Right lung (tissue), 5 donors: Measurements from ENCODE around the gene SMIM44. TPM values are rescaled to one million over a fixed set of nuclear protein-coding genes. Genes with fewer than 3 reads are reported as not detected.
"Not testable (repeated sequence)": the region's sequence is repeated elsewhere in the genome, so short reads cannot be mapped to it uniquely, and the experiment has no call there.

ENCODE experiments used
- DNase-seq, 2 donors: peaks; one replicate each; pipeline ENCODE4 v3.0.0-alpha.2; 2013
- polyA plus RNA-seq, 5 donors: library from polyadenylated mRNA; unstranded; fragments of 120-200 nt; gene quantifications; one replicate each; pipeline versions ENCODE4 v1.2.1 to v1.2.3, GENCODE V29; 2013; ENCODE audit warnings: inconsistent platforms in 1 of 5, low replicate concordance in 1 of 5; ENCODE audit not compliant: insufficient read length in 5 of 5, insufficient read depth in 1 of 5

SMIM44 gene
- polyA plus RNA-seq, 5 donors, result not detected

- no peak for DNase-seq
These were observed 35.0 kb upstream of the SMIM44 start for GRCh38 chr19:3518255-3518654.

DNA sequence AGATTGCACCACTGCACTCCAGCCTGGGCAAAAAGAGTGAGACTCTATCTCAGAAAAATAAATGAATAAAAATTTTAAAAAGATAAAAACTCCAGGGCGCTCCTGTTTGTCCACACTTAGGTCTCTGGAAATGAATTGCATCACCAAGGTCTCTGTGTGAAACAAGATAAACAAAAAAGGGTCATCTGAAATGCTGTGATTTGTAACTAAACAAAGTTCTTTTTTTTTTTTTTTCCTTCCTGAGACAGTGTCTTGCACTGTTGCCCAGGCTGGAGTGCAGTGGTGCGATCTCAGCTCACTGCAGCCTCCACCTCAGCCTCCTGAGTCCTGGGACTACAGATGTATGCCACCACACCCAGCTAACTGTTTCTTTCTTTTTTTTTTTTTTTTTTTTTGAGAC lies 34.4 kb upstream of the SMIM44 start:
- DNase-seq, result no peak

- no peak for DNase-seq
These were observed 33.5 kb upstream of the SMIM44 start for GRCh38 chr19:3516675-3517207.

DNA sequence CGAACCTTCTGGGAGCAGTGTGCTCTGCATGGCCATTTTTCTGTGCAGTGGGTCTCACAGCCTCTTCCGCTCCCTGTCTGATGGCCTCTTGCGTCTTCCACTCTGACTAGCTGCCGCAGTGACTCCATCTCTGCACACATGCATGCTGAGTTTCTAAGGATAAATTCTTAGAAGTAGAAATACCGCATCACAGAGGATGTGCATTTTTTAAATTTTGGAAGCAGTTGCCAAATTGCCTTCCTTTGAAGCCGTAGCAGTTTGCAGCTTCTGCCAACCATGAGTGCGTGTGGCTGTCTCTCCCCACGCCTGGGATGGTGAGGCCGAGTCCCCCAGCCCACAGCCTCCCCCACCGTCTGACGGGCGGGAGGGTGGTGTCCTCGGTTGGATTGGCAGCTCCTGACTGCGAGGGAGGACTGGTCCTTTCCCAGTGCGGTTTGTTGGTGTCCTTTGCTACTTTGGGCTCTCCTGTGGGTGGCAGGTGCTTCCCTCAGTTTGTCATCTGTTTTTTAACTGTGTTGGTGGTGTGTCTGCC lies 32.7 kb upstream of the SMIM44 start:
- DNase-seq, result no peak

DNA sequence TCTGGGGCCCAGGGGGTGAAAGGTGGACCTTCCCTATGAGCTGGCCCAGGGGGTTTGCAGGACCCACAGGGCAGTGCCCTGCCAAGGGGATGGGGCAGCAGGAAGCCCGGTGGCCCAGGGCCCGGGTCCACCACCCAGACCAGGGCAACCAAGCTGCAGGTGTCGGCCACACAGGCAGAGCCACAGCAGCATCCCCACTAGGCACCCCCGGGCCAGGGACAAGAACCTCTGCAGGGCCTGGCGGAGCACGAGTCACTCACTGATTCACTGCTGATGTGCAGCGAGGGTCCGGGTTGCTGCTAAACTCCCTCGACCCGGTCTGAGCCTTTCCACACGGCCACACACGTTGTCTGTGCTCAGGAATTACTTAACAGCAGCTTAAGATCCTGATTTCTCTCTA lies 31.7 kb upstream of the SMIM44 start:
- no peak for DNase-seq

DNA sequence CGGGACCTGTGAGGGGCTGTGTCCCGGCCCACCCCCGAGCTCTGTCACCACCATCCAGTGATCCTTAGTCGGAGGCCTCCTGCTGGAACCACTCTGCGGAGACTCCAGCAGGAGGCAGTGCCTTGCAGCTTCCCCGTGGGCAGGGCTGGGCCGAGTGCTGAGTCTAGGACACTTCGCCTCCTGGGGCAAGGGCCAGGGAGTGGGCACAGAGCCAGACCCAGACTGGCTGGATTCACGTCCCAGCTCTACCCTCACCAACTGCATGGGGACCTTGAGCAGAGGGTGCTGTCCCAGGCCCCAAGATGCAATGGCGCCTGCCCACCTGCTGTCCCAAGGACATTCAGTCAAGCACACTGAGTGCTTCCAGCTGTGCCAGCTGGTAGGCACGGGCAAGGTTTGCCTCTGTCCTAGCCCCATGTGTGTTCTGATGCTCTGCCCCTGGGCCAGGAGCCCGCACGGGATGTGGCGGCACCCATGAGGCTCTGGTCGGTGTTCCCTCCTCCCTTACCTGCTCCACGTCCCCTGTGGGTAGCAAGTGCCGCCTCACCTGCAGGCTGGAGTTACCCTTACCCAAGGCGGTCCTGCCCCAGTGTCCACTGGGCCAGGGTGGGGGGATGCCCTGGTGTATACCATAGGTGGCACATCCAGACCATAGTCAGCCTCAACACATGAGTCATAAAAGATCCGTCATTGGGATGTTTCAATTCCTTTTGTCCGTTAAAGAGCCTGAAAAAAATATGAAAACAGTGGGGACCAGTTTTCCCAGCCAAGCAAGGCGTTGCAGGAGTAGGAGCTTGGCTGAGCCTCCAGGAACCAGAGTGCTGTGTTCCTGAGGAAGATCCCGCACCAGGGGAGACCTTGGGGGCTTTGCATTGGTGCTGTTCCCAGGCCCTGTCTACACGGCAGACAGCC lies 30.2 kb upstream of the SMIM44 start:
- DNase-seq, result no peak

GRCh38 chr19:3512562-3513228 lies 29.5 kb upstream of the SMIM44 start:
- no peak for DNase-seq

- no peak for DNase-seq
These were observed 28.4 kb upstream of the SMIM44 start for GRCh38 chr19:3511506-3512251.

DNA sequence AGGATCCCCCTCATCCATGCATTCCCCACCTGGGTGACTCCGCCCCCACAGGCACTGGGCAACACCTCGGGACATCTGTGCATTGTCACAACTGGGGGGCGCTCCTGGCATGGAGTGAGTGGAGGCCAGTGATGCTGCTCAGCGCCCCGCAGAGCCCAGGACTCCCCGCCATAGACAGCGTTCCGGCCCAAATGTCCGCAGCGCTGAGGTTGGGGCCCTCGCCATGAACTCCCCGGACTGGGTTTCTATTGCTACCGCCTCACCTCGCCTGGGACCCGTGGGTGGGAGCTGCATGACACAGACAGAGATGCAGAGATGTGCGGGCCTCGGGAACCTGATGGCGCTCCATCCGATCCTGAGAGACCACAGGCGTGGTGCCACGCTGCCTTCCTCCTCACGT lies 27.5 kb upstream of the SMIM44 start:
- no peak for DNase-seq

GRCh38 chr19:3509566-3509989 lies 26.3 kb upstream of the SMIM44 start:
- DNase-seq, result no peak

GRCh38 chr19:3508771-3509535 lies 25.7 kb upstream of the SMIM44 start:
- no peak for DNase-seq

- DNase-seq, result not testable (repeated sequence)
These were observed 24.9 kb upstream of the SMIM44 start for GRCh38 chr19:3508121-3508661.

GRCh38 chr19:3507371-3508120 lies 24.3 kb upstream of the SMIM44 start:
- peak in 1 of 2 donors; percentile 10 for DNase-seq

GRCh38 chr19:3506384-3507340 lies 23.4 kb upstream of the SMIM44 start:
- DNase-seq, result peak in 1 of 2 donors; percentile 12

- peak; percentile 99 for DNase-seq
These were observed 22.6 kb upstream of the SMIM44 start, which contains the start of gene FZR1 for GRCh38 chr19:3505598-3506383. Gene FZR1, plus strand, starts transcription at chr19:3506311. Its CDS starts 16,679 bp downstream, at chr19:3522990.

DNA sequence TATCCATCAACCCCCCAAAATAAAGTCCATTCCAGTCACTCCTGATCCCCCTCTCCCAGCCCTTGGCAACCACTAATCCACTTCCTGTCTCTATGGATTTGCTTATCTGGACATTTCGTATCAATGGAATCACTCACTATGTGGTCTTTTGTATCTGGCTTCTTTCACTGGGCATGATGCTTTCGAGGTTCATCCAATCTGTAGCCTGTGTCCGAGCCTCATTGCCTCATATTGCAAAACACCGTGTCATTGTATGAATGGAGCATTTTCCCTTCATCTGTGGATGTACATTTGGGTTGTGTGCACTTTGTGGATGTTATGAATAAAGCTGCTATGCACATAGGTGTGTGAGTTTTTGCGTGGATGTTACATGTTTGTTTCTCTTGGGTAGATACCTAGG lies 21.5 kb upstream of the SMIM44 start:
- peak in 1 of 2 donors; percentile 12 for DNase-seq

GRCh38 chr19:3503036-3503572 lies 19.9 kb upstream of the SMIM44 start:
- DNase-seq, result no peak
